Peyer's patch (tissue), 4 donors: Measurements from ENCODE around the gene CDK2. TPM values are rescaled to one million over a fixed set of nuclear protein-coding genes. Genes with fewer than 3 reads are reported as not detected.

Source experiments
- DNase-seq, 3 donors: peaks; one replicate each; pipeline ENCODE4 v3.0.0-alpha.2; 2017 to 2019
- H3K27ac ChIP-seq, 4 donors: fragments of 200-600 bp; sonication (generic); one replicate each; pipeline ENCODE4 v1.5.1; 2016 to 2019
- H3K27me3 ChIP-seq, 2 donors: fragments of 200-600 bp; sonication (generic); one replicate each; pipeline ENCODE4 v1.5.1; 2019
- H3K36me3 ChIP-seq, 3 donors: fragments of 200-600 bp; sonication (generic); one replicate each; pipeline ENCODE4 v1.5.1; 2016 to 2019
- H3K4me1 ChIP-seq, 4 donors: fragments of 200-600 bp; sonication (generic); one replicate each; pipeline ENCODE4 v1.5.1; 2016 to 2019
- H3K4me3 ChIP-seq, 4 donors: fragments of 200-600 bp; sonication (generic); 1 replicate in 3 of 4; 2 replicates in 1 of 4; pipeline ENCODE4 v1.5.1; 2016 to 2019; ENCODE audit warnings: mild to moderate bottlenecking in 1 of 4
- H3K9me3 ChIP-seq, 4 donors: fragments of 200-600 bp; sonication (generic); one replicate each; pipeline ENCODE4 v1.5.1; 2016 to 2019; ENCODE audit warnings: mild to moderate bottlenecking in 1 of 4
- POLR2A ChIP-seq, 2 donors: fragments of 450-650 bp; IDR thresholded peaks; one replicate each; pipeline ENCODE4 v1.5.1; 2017; ENCODE audit warnings: antibody characterized with exemption in 2 of 2, mild to moderate bottlenecking in 2 of 2, moderate library complexity in 2 of 2
- total RNA-seq, 4 donors: library from RNA; depleted of rRNA; stranded (reverse); fragments of >200 nt; gene quantifications; one replicate each; pipeline ENCODE4 v1.1.0, GENCODE V29; 2016
- TF ChIP-seq, protein P1 (sequence below), 6 experiments: fragments of 450-650 bp in 4 of 6; fragments of 200-600 bp in 2 of 6; sonication (generic) in 1 of 6; IDR thresholded peaks; one replicate each; pipeline ENCODE4 v1.5.1; 2017 to 2019; ENCODE audit warnings: antibody characterized with exemption in 6 of 6, mild to moderate bottlenecking in 3 of 6, moderate library complexity in 1 of 6

The CDK2 gene
- total RNA-seq, 4 donors from 2014 or later = 7.7 to 55.3 (median 13.4) TPM

DNA sequence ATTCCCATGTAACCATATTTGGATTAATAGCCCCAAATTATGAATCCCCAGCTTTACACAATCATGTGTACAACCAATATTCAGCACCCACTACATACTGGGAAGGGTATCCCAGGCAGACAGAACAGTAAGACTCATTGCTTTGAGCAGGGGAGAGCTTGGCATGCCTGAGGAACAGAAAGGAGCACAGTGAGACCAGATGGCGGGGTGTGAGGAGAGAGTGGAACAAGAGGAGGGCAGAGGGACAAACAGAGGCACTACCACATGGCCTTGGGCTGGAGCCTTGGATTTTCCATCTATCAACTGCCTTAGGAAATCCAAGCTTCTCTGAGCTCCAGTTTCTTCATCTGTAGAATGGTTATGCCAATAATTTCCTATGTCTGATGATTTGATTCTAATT is 31.9 kb upstream of the CDK2 start:
- Histone ChIP-seq H3K4me3 (no peak overlapping the region), H3K27me3 (no peaks in the 10 kb centered on the region), H3K4me1 (peaks cover 0 to 54% (median 12%) of the 10 kb centered on the region in 4 donors), H3K9me3 (no peaks in the 10 kb centered on the region), H3K36me3 (peaks cover 0 to 31% (median 0%) of the 10 kb centered on the region in 3 donors), H3K27ac (peak overlapping the region; percentile 20 to 98 (median 73))
- no peak for DNase-seq
- TF ChIP-seq, protein P1, sequence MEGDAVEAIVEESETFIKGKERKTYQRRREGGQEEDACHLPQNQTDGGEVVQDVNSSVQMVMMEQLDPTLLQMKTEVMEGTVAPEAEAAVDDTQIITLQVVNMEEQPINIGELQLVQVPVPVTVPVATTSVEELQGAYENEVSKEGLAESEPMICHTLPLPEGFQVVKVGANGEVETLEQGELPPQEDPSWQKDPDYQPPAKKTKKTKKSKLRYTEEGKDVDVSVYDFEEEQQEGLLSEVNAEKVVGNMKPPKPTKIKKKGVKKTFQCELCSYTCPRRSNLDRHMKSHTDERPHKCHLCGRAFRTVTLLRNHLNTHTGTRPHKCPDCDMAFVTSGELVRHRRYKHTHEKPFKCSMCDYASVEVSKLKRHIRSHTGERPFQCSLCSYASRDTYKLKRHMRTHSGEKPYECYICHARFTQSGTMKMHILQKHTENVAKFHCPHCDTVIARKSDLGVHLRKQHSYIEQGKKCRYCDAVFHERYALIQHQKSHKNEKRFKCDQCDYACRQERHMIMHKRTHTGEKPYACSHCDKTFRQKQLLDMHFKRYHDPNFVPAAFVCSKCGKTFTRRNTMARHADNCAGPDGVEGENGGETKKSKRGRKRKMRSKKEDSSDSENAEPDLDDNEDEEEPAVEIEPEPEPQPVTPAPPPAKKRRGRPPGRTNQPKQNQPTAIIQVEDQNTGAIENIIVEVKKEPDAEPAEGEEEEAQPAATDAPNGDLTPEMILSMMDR (IDR thresholded peaks at IDR 0.05) = no peak
- TF ChIP-seq POLR2A (IDR thresholded peaks at IDR 0.05) = no peak

DNA sequence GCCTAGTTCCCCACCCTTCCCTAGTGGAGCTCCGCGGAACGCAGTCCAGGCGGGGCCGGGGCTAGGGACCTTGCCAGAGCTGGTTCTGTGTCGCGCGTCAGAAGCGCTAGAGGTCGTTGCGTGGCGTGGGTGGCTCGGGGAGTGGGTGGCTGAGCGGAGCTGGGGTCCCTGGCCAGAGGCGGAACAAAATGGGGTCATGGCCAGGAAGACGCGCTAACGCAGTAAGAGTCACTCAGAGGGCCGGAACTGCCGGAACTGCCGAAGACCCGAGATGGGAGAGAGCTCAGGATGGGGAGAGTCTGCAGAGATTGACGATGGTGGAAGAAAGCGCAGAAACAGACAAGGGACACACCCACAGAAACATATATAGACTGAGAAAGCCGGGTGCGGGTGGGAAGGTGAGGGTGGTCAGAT is 30.9 kb upstream of the CDK2 start:
- peak in 2 of 3 donors; percentile 52 for DNase-seq
- Histone ChIP-seq H3K4me3 (peak overlapping the region; percentile 3 to 29 (median 12)), H3K27me3 (no peaks in the 10 kb centered on the region), H3K9me3 (no peaks in the 10 kb centered on the region), H3K27ac (peak overlapping the region; percentile 49 to 96 (median 52)), H3K4me1 (peaks cover 0 to 55% (median 9%) of the 10 kb centered on the region in 4 donors), H3K36me3 (peaks cover 0 to 34% (median 0%) of the 10 kb centered on the region in 3 donors)
- TF ChIP-seq, protein P1 (IDR thresholded peaks at IDR 0.05) = no peak
- TF ChIP-seq POLR2A (IDR thresholded peaks at IDR 0.05) = no peak

DNA sequence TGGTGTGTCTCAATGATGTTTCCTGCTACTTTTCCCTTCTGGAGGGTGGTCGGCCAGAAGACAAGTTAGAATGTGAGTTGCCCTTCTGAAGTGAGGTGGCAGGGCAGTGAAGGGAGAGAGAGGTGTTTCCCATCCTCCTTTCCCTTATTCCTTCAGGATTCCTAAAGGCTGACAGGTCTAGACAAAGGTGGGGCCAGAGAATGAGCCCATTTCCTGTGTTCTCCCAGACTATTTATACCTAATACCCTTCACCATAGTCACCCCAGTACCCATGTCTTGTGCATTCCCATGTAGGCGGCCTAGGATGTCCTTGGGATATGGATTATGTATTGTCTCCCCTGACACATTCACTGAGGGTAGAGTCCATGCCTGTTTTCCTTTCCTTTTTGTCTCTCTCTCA is 28.6 kb upstream of the CDK2 start:
- peaks cover 0 to 59% (median 7%) of the 10 kb centered on the region in 4 donors for H3K4me1 ChIP-seq
- peak overlapping the region in 1 of 4 donors; percentile 85 for H3K27ac ChIP-seq
- no peak overlapping the region for H3K4me3 ChIP-seq
- H3K36me3 ChIP-seq = peaks cover 0 to 52% (median 0%) of the 10 kb centered on the region in 3 donors
- no peaks in the 10 kb centered on the region for H3K27me3 ChIP-seq
- no peaks in the 10 kb centered on the region for H3K9me3 ChIP-seq
- no peak for TF ChIP-seq POLR2A (IDR thresholded peaks at IDR 0.05)
- TF ChIP-seq, protein P1 (IDR thresholded peaks at IDR 0.05) = no peak
- no peak for DNase-seq

DNA sequence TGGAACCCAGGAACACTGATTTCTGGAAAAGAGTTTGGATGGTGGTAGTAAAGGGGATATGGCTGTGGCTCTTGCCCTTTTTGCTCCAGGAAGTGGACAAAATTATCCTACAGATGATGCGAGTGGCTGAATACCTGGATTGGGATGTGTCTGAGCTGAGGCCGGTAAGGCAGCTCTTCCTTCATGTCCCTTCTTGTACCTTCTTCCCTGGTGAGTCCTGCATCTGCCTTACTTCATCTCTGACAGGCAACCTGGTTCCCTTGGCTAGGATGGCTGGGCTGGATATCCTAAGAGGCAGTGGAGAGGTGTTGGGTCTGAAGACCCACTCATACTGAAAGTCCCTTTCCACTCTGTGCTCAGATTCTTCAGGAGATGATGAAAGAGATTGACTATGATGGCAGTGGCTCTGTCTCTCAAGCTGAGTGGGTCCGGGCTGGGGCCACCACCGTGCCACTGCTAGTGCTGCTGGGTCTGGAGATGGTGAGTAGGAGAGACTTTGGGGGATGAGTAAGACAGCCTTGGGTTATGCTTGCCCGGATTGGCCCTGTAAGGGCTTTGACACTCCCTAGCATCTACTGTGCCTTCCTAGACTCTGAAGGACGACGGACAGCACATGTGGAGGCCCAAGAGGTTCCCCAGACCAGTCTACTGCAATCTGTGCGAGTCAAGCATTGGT is 27.7 kb upstream of the CDK2 start:
- H3K4me3 ChIP-seq = no peak overlapping the region
- H3K27me3 ChIP-seq = no peaks in the 10 kb centered on the region
- peak overlapping the region in 2 of 4 donors; percentile 54 to 85 for H3K27ac ChIP-seq
- H3K9me3 ChIP-seq = no peaks in the 10 kb centered on the region
- no peak for DNase-seq
- H3K36me3 ChIP-seq = peaks cover 0 to 62% (median 0%) of the 10 kb centered on the region in 3 donors
- TF ChIP-seq, protein P1 (IDR thresholded peaks at IDR 0.05) = no peak
- no peak for TF ChIP-seq POLR2A (IDR thresholded peaks at IDR 0.05)
- peaks cover 0 to 52% (median 2%) of the 10 kb centered on the region in 4 donors for H3K4me1 ChIP-seq

DNA sequence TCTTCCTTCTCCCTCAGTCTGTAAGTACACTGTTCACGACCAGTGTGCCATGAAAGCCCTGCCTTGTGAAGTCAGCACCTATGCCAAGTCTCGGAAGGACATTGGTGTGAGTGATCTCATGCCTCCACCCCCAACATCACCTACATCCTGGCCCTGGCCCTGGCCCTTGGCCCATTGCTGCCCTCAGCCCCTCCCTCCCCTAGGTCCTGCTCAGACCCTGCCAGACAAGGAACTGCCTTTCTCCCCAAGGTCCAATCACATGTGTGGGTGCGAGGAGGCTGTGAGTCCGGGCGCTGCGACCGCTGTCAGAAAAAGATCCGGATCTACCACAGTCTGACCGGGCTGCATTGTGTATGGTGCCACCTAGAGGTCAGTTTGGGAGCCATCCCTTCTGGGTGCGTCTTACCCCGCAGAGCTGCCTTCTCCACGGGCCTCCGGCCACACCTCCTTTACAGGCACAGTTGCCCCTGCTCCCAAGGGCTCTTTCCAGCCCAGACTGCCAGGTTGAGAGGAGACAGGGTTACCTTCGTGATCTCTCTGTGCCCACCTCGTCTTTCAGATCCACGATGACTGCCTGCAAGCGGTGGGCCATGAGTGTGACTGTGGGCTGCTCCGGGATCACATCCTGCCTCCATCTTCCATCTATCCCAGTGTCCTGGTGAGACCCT is 26.4 kb upstream of the CDK2 start:
- peak; percentile 86 to 95 (median 87) for DNase-seq
- peak overlapping the region in 1 of 4 donors; percentile 36 for H3K4me3 ChIP-seq

More for the DNA sequence above, 26.4 kb upstream of the CDK2 start:
- no peaks in the 10 kb centered on the region for H3K27me3 ChIP-seq
- TF ChIP-seq, protein P1 (IDR thresholded peaks at IDR 0.05) = peak; percentile 84 to 96 (median 94)
- peak in 1 of 2 donors; percentile 59 for TF ChIP-seq POLR2A (IDR thresholded peaks at IDR 0.05)
- H3K9me3 ChIP-seq = no peaks in the 10 kb centered on the region
- peak overlapping the region in 3 of 4 donors; percentile 54 to 85 (median 62) for H3K27ac ChIP-seq
- peaks cover 0 to 41% (median 0%) of the 10 kb centered on the region in 4 donors for H3K4me1 ChIP-seq
- H3K36me3 ChIP-seq = peaks cover 0 to 74% (median 0%) of the 10 kb centered on the region in 3 donors
